K562 (cell line): ENCODE data around the gene DNMT3A.

Experiments
- CEBPB ChIP-seq: fragments of 450-650 bp; IDR thresholded peaks from 2 replicates; pipeline ENCODE4 v1.6.1; 2016; ENCODE audit warnings: missing genetic modification characterization, missing compliant biosample characterization
- CTCF ChIP-seq, 3 experiments: IDR thresholded peaks in 2 of 3; conservative IDR thresholded peaks in 1 of 3; 2 replicates each; pipeline ENCODE4 v1.5.1; 2011 to 2012; ENCODE audit warnings: low read length in 3 of 3, mild to moderate bottlenecking in 3 of 3, control low read depth in 2 of 3, improper control_type of control experiment in 1 of 3, inconsistent platforms in 1 of 3, low read depth in 1 of 3, mixed read lengths in 1 of 3, moderate library complexity in 1 of 3; ENCODE audit not compliant: insufficient read depth in 2 of 3
- FOXO4 ChIP-seq: fragments of 450-650 bp; formaldehyde crosslinking; IDR thresholded peaks from 2 replicates; pipeline ENCODE4 v1.4.0; 2020; ENCODE audit warnings: mild to moderate bottlenecking, moderate library complexity
- IRF9 ChIP-seq: fragments of 450-650 bp; IDR thresholded peaks from 2 replicates; pipeline ENCODE4 v1.6.1; 2016; ENCODE audit warnings: missing biosample characterization, missing genetic modification characterization
- KDM1A ChIP-seq, 2 experiments: fragments of 450-650 bp; IDR thresholded peaks; 2 replicates each; pipeline ENCODE4 v1.6.1; 2016; ENCODE audit warnings: mild to moderate bottlenecking in 2 of 2
- RAD21 ChIP-seq, 2 experiments: fragments of 250-450 bp in 1 of 2; fragments of 450-650 bp in 1 of 2; sonication (Bioruptor Pico) in 1 of 2; formaldehyde crosslinking in 1 of 2; IDR thresholded peaks in 1 of 2; conservative IDR thresholded peaks in 1 of 2; 2 replicates each; pipeline versions ENCODE4 v1.4.0 to v1.8.0; 2020 to 2022; ENCODE audit warnings: mild to moderate bottlenecking in 2 of 2, moderate library complexity in 1 of 2
- ZBTB8A ChIP-seq: fragments of 450-650 bp; IDR thresholded peaks from 2 replicates; pipeline ENCODE4 v1.6.1; 2018; ENCODE audit warnings: mild to moderate bottlenecking, moderate library complexity; ENCODE audit not compliant: partially characterized antibody
- ZMIZ1 ChIP-seq, 2 experiments: fragments of 150-350 bp in 1 of 2; IDR thresholded peaks; 2 replicates each; pipeline ENCODE4 v1.6.1; 2012 to 2016; ENCODE audit warnings: low read depth in 2 of 2, low read length in 2 of 2, mild to moderate bottlenecking in 1 of 2, moderate library complexity in 1 of 2
- ZNF561 ChIP-seq: fragments of 450-650 bp; formaldehyde crosslinking; conservative IDR thresholded peaks from 2 replicates; pipeline ENCODE4 v1.4.0; 2020; ENCODE audit warnings: mild to moderate bottlenecking, moderate library complexity

- TF ChIP-seq IRF9 (tag) = no peak
- no peak for TF ChIP-seq FOXO4
- TF ChIP-seq ZNF561 (CRISPR knock-in tag) = no peak
- TF ChIP-seq CTCF (IDR thresholded peaks at IDR 0.05 in 2 of 3, conservative IDR thresholded peaks at IDR 0.05 in 1 of 3; ENCODE audit: insufficient read depth in 2 of 3, low read depth in 1 of 3, low read length in 3 of 3) = no peak
- no peak for TF ChIP-seq ZBTB8A
- TF ChIP-seq ZMIZ1 (IDR thresholded peaks at IDR 0.05; ENCODE audit: low read depth in 2 of 2, low read length in 2 of 2) = no peak
- no peak for TF ChIP-seq CEBPB (tag)
- no peak for TF ChIP-seq KDM1A (IDR thresholded peaks at IDR 0.05)
- TF ChIP-seq RAD21 (CRISPR knock-in tag; conservative IDR thresholded peaks at IDR 0.05 in 1 of 2, IDR thresholded peaks at IDR 0.05 in 1 of 2) = no peak
These were observed 143.1 kb downstream of the DNMT3A start for GRCh38 chr2:25198576-25198975.
